ENCODE results near the gene SLC43A3.

SLC43A3 gene

GRCh38 chr11:57461841-57462489 lies 35.0 kb upstream of the SLC43A3 start:
- Mint-ChIP-seq H3K36me3 (ENCODE audit: low read depth) (no peaks in the 10 kb centered on the region), H3K4me1 (peaks cover 55% of the 10 kb centered on the region), H3K27me3 (ENCODE audit: low read depth, poor library complexity) (peaks cover 78% of the 10 kb centered on the region), H3K4me3 (peak overlapping the region; percentile 79), H3K27ac (no peak overlapping the region), H3K9me3 (no peaks in the 10 kb centered on the region)
- no peak for TF ChIP-seq CTCF (IDR thresholded peaks at IDR 0.05)
- DNase-seq, result no peak

- Mint-ChIP-seq H3K27me3 (ENCODE audit: low read depth, poor library complexity) (peaks cover 86% of the 10 kb centered on the region), H3K36me3 (ENCODE audit: low read depth) (no peaks in the 10 kb centered on the region), H3K27ac (no peak overlapping the region), H3K4me1 (peaks cover 56% of the 10 kb centered on the region), H3K4me3 (peak overlapping the region; percentile 79), H3K9me3 (no peaks in the 10 kb centered on the region)
- peak; percentile 44 for DNase-seq
- no peak for TF ChIP-seq CTCF (IDR thresholded peaks at IDR 0.05)
Observed at GRCh38 chr11:57460758-57461749, 34.1 kb upstream of the SLC43A3 start.

GRCh38 chr11:57460022-57460757 lies 33.3 kb upstream of the SLC43A3 start, which contains the start of gene RTN4RL2:
Gene RTN4RL2 (plus strand): TSS chr11:57460528. CDS start chr11:57460866, 338 bp downstream.
- Mint-ChIP-seq H3K27ac (no peak within 1 kb of the TSS), H3K27me3 (ENCODE audit: low read depth, poor library complexity) (peaks cover 89% of the 10 kb centered on the region), H3K9me3 (no peaks in the 10 kb centered on the region), H3K36me3 (ENCODE audit: low read depth) (no peaks in the 10 kb centered on the region), H3K4me1 (peaks cover 56% of the 10 kb centered on the region), H3K4me3 (peak within 1 kb of the TSS; percentile 86)
- DNase-seq, result peak; percentile 74
- peak; percentile 45 for TF ChIP-seq CTCF (IDR thresholded peaks at IDR 0.05)

GRCh38 chr11:57459164-57460021 lies 32.5 kb upstream of the SLC43A3 start:
- Mint-ChIP-seq H3K4me3 (peak overlapping the region; percentile 86), H3K27me3 (ENCODE audit: low read depth, poor library complexity) (peaks cover 92% of the 10 kb centered on the region), H3K4me1 (peaks cover 54% of the 10 kb centered on the region), H3K9me3 (no peaks in the 10 kb centered on the region), H3K27ac (no peak overlapping the region), H3K36me3 (ENCODE audit: low read depth) (no peaks in the 10 kb centered on the region)
- DNase-seq, result peak; percentile 36
- TF ChIP-seq CTCF (IDR thresholded peaks at IDR 0.05), result no peak
